Stimulated activated CD8-positive, alpha-beta memory T cell treated with anti-CD3 and anti-CD28 coated beads, Interleukin-15, amount 100 ng/mL, for 48 hours (primary cell): ENCODE results near the gene CCDC88C.
"Not testable (repeated sequence)": the region's sequence is repeated elsewhere in the genome, so short reads cannot be mapped to it uniquely, and the experiment has no call there.

Experiments used
- DNase-seq, 2 donors: peaks; one replicate each; pipeline ENCODE4 v3.0.0-alpha.2; 2020; ENCODE audit warnings: low read depth in 2 of 2

CCDC88C gene

GRCh38 chr14:91228112-91229004 lies 189.3 kb downstream of the CCDC88C start:
- DNase-seq: peak; percentile 85 to 86

DNA sequence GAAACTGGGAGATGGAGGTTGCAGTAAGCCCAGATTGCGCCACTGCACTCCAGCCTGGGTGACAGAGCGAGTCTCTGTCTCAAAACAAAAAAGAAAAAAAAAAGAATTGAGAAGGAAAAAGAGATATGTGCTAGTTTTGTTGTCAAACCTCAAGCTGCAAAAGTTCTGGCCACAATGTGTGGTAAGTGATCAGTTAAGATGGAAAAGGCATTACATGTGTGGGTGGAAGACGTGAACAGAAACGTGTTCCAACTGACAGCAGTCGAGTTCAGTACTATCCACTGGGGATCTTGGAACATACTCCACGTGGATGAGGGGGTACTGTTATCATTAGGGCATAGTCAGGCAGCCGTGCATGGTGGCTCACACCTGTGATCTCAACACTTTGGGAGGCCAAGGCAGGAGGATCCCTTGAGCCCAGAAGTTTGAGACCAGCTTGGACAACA lies 190.4 kb downstream of the CCDC88C start:
- DNase-seq: no peak

DNA sequence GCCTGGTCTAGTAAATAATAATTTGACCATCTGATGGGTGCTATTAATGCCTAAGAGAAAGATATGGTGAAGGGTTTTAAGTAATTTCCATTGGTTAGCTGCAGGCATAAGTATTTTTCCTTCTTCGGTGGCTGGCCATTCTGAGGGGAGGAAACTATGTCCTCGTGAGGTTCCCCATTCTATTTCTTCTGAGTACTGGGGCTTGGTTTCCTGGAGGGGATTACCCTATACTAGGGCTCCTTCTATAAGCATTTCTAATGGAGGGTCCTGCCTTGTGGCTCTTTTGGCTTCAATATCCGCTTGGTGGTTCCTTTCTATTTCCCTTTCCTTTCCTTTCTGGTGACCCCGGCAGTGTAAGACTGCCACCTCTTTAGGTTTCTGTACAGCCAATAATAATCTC lies 191.3 kb downstream of the CCDC88C start:
- not testable (repeated sequence) for DNase-seq

DNA sequence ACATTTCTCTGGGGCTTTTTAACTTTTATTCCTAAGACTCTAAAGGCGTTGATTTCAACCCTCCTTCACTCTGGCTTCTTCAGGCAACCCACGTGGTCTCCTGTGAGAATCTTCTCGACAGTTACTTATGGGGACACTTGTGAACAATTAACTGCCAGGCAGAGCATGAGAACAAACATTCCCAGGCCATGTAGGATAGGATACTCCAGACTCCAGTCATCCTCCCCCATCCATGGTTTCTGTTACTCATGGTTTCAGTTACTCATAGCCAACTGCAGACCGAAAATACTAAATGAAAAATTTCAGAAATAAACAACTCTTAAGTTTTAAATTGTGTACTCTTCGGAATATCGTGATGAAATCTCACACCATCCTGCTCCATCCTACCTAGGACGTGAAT lies 192.6 kb downstream of the CCDC88C start:
- DNase-seq: no peak

DNA sequence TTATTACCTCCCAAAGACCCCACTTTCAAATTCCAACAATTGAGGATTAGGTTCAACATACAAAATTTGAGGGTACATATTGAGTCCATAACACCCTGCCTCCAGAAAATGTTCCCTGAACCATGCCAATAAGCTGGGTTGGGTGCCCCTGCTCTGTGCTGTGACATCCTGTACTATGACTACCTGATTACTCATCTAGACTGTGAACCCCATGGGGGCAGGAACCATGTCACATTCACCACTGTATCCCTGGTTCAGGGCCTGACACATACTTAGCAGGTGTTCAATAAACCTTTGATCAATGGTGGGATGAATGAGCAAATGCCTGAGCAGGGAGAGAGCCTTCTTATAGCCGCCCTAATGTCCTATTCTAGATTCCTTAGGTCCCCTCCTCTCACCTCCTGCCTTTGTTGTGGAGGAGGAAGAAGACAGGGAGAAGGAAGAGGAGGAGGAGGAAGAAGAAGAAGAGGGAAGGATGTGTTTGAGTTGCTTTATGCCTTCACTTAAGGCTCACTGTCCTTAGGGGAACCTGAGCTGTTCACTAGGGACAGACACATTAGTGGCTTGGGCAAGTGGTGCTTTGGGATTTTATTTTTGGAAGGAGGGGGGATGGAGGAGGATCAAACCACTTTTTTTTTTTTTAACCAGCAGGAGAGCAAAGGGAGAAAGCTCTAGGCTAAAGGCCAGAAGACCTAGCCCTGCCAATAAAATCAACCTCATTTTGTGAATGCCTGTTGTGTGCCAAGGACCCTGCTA lies 194.4 kb downstream of the CCDC88C start:
- no peak for DNase-seq
